ENCODE measurements around the gene PON2.

GRCh38 chr7:95368235-95368634 lies 66.6 kb downstream of the PON2 start:
- TF ChIP-seq CTCF (conservative IDR thresholded peaks at IDR 0.05; ENCODE audit: low read depth, low read length) (no peak), EZH2 (IDR thresholded peaks at IDR 0.05; ENCODE audit: low read length, unreplicated experiment) (no peak), EZH2phosphoT487 (IDR thresholded peaks at IDR 0.05; ENCODE audit: borderline replicate concordance, low read length) (no peak)

All from PC-3 (cell line).